NCI-H446 treated with DMSO at 0.1 percent for 48 hours (cell line): ENCODE results near the gene ELAVL2.

Experiments
- DNase-seq: peaks from one replicate; lab custom pipeline; 2025; lab: John Stamatoyannopoulos, UW

ELAVL2 gene

GRCh38 chr9:23826120-23826629 is at the start of gene ELAVL2:
TSS of gene ELAVL2 (minus strand) at chr9:23826240. CDS start at chr9:23762234, 64,006 bp downstream.
- peak; percentile 97 for DNase-seq

GRCh38 chr9:23858234-23858633 is 32.2 kb upstream of the ELAVL2 start:
- no peak for DNase-seq

GRCh38 chr9:23855873-23856604 is 30.0 kb upstream of the ELAVL2 start:
- no peak for DNase-seq

GRCh38 chr9:23850690-23851629 is 24.9 kb upstream of the ELAVL2 start:
- peak; percentile 47 for DNase-seq

- peak; percentile 20 for DNase-seq
These were observed 24.2 kb upstream of the ELAVL2 start for GRCh38 chr9:23850242-23850689.

GRCh38 chr9:23849379-23850035 is 23.5 kb upstream of the ELAVL2 start:
- DNase-seq, result no peak

GRCh38 chr9:23842565-23843129 is 16.6 kb upstream of the ELAVL2 start:
- peak; percentile 16 for DNase-seq

- DNase-seq, result no peak
These were observed 15.3 kb upstream of the ELAVL2 start for GRCh38 chr9:23841304-23841703.

GRCh38 chr9:23837038-23837437 is 11.0 kb upstream of the ELAVL2 start:
- no peak for DNase-seq

- DNase-seq, result no peak
These were observed 5.1 kb upstream of the ELAVL2 start for GRCh38 chr9:23830929-23831730.

GRCh38 chr9:23830476-23830805 is 4.4 kb upstream of the ELAVL2 start:
- no peak for DNase-seq

GRCh38 chr9:23829580-23830475 is 3.8 kb upstream of the ELAVL2 start:
- DNase-seq, result no peak

GRCh38 chr9:23825700-23826099 is 340 bp downstream of the ELAVL2 start:
- DNase-seq, result no peak

- DNase-seq, result peak; percentile 57
These were observed 1.0 kb downstream of the ELAVL2 start for GRCh38 chr9:23824830-23825591.

- DNase-seq, result peak; percentile 43
These were observed 1.8 kb downstream of the ELAVL2 start for GRCh38 chr9:23823986-23824829.

- DNase-seq, result no peak
These were observed 2.8 kb downstream of the ELAVL2 start for GRCh38 chr9:23823269-23823668.

- DNase-seq, result no peak
These were observed 3.5 kb downstream of the ELAVL2 start for GRCh38 chr9:23822261-23823169.
